Neuronal stem cell (in vitro differentiated cells): ENCODE measurements around the gene PPM1D.
"Not testable (repeated sequence)": the region's sequence is repeated elsewhere in the genome, so short reads cannot be mapped to it uniquely, and the experiment has no call there.

Experiments
- DNase-seq: peaks from one replicate; pipeline ENCODE4 v3.0.0-alpha.2; 2013; ENCODE audit warnings: low spot score
- H2AFZ ChIP-seq: one replicate; pipeline ENCODE4 v1.6.1; 2013; ENCODE audit warnings: mild to moderate bottlenecking, low read length, inconsistent platforms
- H2AK5ac ChIP-seq: 2 replicates; pipeline ENCODE4 v1.6.1; 2013; ENCODE audit warnings: low read depth, mild to moderate bottlenecking, inconsistent platforms, low read length, moderate library complexity, mixed read lengths
- H2BK120ac ChIP-seq: 2 replicates; pipeline ENCODE4 v1.6.1; 2013; ENCODE audit warnings: low read depth, mild to moderate bottlenecking, inconsistent platforms, low read length, moderate library complexity, mixed read lengths
- H2BK12ac ChIP-seq: one replicate; pipeline ENCODE4 v1.6.1; 2013; ENCODE audit warnings: low read length, inconsistent platforms
- H2BK15ac ChIP-seq: 2 replicates; pipeline ENCODE4 v1.6.1; 2013; ENCODE audit warnings: mild to moderate bottlenecking, low read length, inconsistent platforms, mixed read lengths
- H2BK5ac ChIP-seq: one replicate; pipeline ENCODE4 v1.6.1; 2013; ENCODE audit warnings: inconsistent platforms, mild to moderate bottlenecking, low read length, moderate library complexity
- H3K14ac ChIP-seq: one replicate; pipeline ENCODE4 v1.6.1; 2013; ENCODE audit warnings: low read length, inconsistent platforms
- H3K18ac ChIP-seq: 2 replicates; pipeline ENCODE4 v1.6.1; 2013; ENCODE audit warnings: low read length, inconsistent platforms
- H3K23ac ChIP-seq: 2 replicates; pipeline ENCODE4 v1.6.1; 2013; ENCODE audit warnings: low read depth, mild to moderate bottlenecking, mixed read lengths, low read length, inconsistent platforms; ENCODE audit not compliant: poor library complexity
- H3K27ac ChIP-seq: replicated peaks from 3 replicates; pipeline ENCODE4 v1.5.1; 2013; ENCODE audit warnings: low read length, inconsistent platforms
- H3K27me3 ChIP-seq, 3 experiments: 2 replicates each; pipeline ENCODE4 v1.6.1; 2013; ENCODE audit warnings: low read length in 3 of 3, mild to moderate bottlenecking in 2 of 3, inconsistent platforms in 1 of 3, low read depth in 1 of 3, mixed read lengths in 1 of 3, moderate library complexity in 1 of 3; ENCODE audit not compliant: control insufficient read depth in 3 of 3, insufficient read depth in 3 of 3
- H3K36me3 ChIP-seq, 2 donors: replicated peaks in 1 of 2; 2 replicates each; pipeline ENCODE4 v1.6.1; 2013; ENCODE audit warnings: low read length in 2 of 2; ENCODE audit not compliant: control insufficient read depth in 2 of 2, insufficient read depth in 2 of 2
- H3K4ac ChIP-seq: 2 replicates; pipeline ENCODE4 v1.6.1; 2013; ENCODE audit warnings: inconsistent platforms, mild to moderate bottlenecking, low read length, moderate library complexity
- H3K4me1 ChIP-seq, 2 donors: 1 replicate in 1 of 2; 2 replicates in 1 of 2; pipeline ENCODE4 v1.6.1; 2013; ENCODE audit warnings: low read length in 2 of 2, low read depth in 1 of 2; ENCODE audit not compliant: control insufficient read depth in 2 of 2, insufficient read depth in 1 of 2
- H3K4me2 ChIP-seq: one replicate; pipeline ENCODE4 v1.6.1; 2013; ENCODE audit warnings: mild to moderate bottlenecking, low read length, inconsistent platforms; ENCODE audit not compliant: insufficient read depth, poor library complexity, severe bottlenecking
- H3K4me3 ChIP-seq, 2 donors: 2 replicates each; pipeline ENCODE4 v1.5.1; 2013; ENCODE audit warnings: low read length in 2 of 2, mild to moderate bottlenecking in 2 of 2, inconsistent platforms in 1 of 2, moderate library complexity in 1 of 2
- H3K79me1 ChIP-seq: one replicate; pipeline ENCODE4 v1.6.1; 2013; ENCODE audit warnings: low read depth, mild to moderate bottlenecking, inconsistent platforms, low read length, moderate library complexity
- H3K9ac ChIP-seq: one replicate; pipeline ENCODE4 v1.6.1; 2013; ENCODE audit warnings: mild to moderate bottlenecking, low read depth, low read length, inconsistent platforms; ENCODE audit not compliant: poor library complexity
- H3K9me3 ChIP-seq, 2 donors: replicated peaks in 1 of 2; 2 replicates each; pipeline versions ENCODE3 to v1.6.1; 2013; ENCODE audit warnings: low read length in 2 of 2, mild to moderate bottlenecking in 2 of 2, inconsistent platforms in 1 of 2, low read depth in 1 of 2, mixed read lengths in 1 of 2, moderate library complexity in 1 of 2; ENCODE audit not compliant: control insufficient read depth in 2 of 2, insufficient read depth in 1 of 2
- H4K8ac ChIP-seq: one replicate; pipeline ENCODE4 v1.6.1; 2013; ENCODE audit warnings: low read depth, mild to moderate bottlenecking, inconsistent platforms, low read length, moderate library complexity
- H4K91ac ChIP-seq: one replicate; pipeline ENCODE4 v1.6.1; 2013; ENCODE audit warnings: low read length, low read depth, mild to moderate bottlenecking, inconsistent platforms; ENCODE audit not compliant: poor library complexity
- WGBS, 2 donors: extraction: QIAGEN DNeasy Blood & Tissue Kit; methylation state at CpG; one replicate each; pipeline ENCODE4 v1.1.7; 2013; ENCODE audit warnings: missing lambda C conversion rate in 2 of 2, mixed read lengths in 1 of 2; ENCODE audit not compliant: insufficient read length in 2 of 2, insufficient replicate concordance in 1 of 2; ENCODE audit errors: extremely low coverage in 2 of 2; 5-methylcytosine and 5-hydroxymethylcytosine counted together

PPM1D gene

DNA sequence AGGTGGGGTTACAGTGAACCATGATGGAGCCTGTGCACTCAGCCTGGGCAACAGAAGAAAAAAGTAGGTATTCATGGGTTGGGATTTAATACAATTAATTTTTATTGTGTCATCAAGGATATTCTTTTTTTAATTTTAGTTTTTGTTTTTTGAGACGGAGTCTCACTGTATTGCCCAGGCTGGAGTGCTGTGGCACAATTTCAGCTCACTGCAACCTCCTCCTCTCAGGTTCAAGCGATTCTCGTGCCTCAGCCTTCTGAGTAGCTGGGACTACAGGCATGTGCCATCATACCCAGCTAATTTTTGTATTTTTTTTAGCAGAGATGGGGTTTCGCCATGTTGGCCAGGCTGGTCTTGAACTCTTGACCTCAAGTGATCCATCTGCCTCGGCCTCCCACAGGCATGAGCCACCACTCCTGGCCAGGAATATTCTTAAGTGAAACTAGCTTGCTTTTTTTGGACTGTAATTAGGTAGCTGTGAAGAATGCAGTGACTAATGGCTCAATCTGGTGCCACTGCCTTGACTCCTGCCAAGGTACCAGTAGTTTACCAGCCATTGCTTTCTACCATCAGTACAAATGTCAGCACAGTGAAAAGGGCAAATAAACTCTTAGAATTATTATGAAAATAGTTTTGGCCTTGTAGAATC lies 4.8 kb downstream of the PPM1D start:
- no peak overlapping the region for H2BK15ac ChIP-seq
- H3K9ac ChIP-seq = no peak overlapping the region
- H2BK5ac ChIP-seq = no peak overlapping the region
- no CpG with 5 or more reads among the region's 5 CpGs for WGBS, 2 donors
- no peak overlapping the region for H3K4me3 ChIP-seq
- H3K27ac ChIP-seq = no peak overlapping the region
- no peak overlapping the region for H3K18ac ChIP-seq
- H2AK5ac ChIP-seq = no peak overlapping the region
- H3K23ac ChIP-seq = no peak overlapping the region
- H2BK12ac ChIP-seq = no peak overlapping the region
- no peak overlapping the region for H3K14ac ChIP-seq
- H2BK120ac ChIP-seq = no peak overlapping the region
- no peak overlapping the region for H3K4me2 ChIP-seq
- DNase-seq = no peak
- H3K27me3 ChIP-seq = no peaks in the 10 kb centered on the region
- H3K79me1 ChIP-seq = peaks cover 8% of the 10 kb centered on the region
- H3K9me3 ChIP-seq = peaks cover 0 to 5% of the 10 kb centered on the region in 2 donors
- no peak overlapping the region for H4K91ac ChIP-seq
- H3K36me3 ChIP-seq = peaks cover 0 to 21% of the 10 kb centered on the region in 2 donors
- H3K4me1 ChIP-seq = peaks cover 2 to 3% of the 10 kb centered on the region in 2 donors
- H2AFZ ChIP-seq = no peak overlapping the region
- no peak overlapping the region for H4K8ac ChIP-seq
- H3K4ac ChIP-seq = no peak overlapping the region

- Histone ChIP-seq H3K4me2 (no peak overlapping the region), H3K9ac (no peak overlapping the region), H4K91ac (no peak overlapping the region), H2BK12ac (no peak overlapping the region), H4K8ac (no peak overlapping the region), H3K4me1 (peaks cover 2 to 3% of the 10 kb centered on the region in 2 donors), H3K4ac (no peak overlapping the region), H3K79me1 (peaks cover 3% of the 10 kb centered on the region), H3K9me3 (peaks cover 0 to 12% of the 10 kb centered on the region in 2 donors), H3K36me3 (peaks cover 0 to 21% of the 10 kb centered on the region in 2 donors), H3K18ac (no peak overlapping the region), H3K27me3 (no peaks in the 10 kb centered on the region), H2AK5ac (no peak overlapping the region), H2BK15ac (no peak overlapping the region), H2BK120ac (no peak overlapping the region), H3K14ac (no peak overlapping the region), H3K23ac (no peak overlapping the region), H2BK5ac (no peak overlapping the region), H3K27ac (no peak overlapping the region), H3K4me3 (no peak overlapping the region), H2AFZ (no peak overlapping the region)
- no peak for DNase-seq
These were observed 6.0 kb downstream of the PPM1D start for GRCh38 chr17:60606036-60606435.

DNA sequence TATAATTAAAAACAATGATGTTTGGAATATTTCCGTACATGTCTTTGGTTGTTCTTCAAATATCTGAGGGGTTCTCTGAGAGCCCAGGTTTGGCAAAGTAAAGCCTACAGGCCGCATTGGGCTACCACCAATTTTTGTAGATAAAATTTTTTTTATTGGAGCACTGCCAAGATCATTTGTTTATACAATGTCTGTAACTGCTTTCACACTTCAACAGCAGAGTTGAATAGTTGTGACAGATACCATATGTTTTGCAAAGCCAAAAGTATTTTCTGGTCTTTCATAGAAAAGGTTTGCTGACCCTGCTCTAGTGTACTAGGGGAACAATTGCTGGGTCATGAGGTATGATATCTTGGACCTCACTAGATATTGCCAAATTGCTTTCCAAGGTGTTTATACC lies 10.5 kb downstream of the PPM1D start:
- Histone ChIP-seq H3K27ac (no peak overlapping the region), H3K4me3 (no peak overlapping the region), H3K36me3 (peaks cover 0 to 31% of the 10 kb centered on the region in 2 donors), H2BK5ac (no peak overlapping the region), H3K4ac (no peak overlapping the region), H4K8ac (no peak overlapping the region), H3K4me1 (no peaks in the 10 kb centered on the region), H2AFZ (no peak overlapping the region), H3K79me1 (peaks cover 9% of the 10 kb centered on the region), H3K4me2 (no peak overlapping the region), H3K27me3 (no peaks in the 10 kb centered on the region), H3K18ac (no peak overlapping the region), H4K91ac (no peak overlapping the region), H3K9me3 (peaks cover 1 to 21% of the 10 kb centered on the region in 2 donors), H2BK15ac (no peak overlapping the region), H3K14ac (no peak overlapping the region), H3K23ac (no peak overlapping the region), H2BK12ac (no peak overlapping the region), H3K9ac (no peak overlapping the region), H2BK120ac (no peak overlapping the region), H2AK5ac (no peak overlapping the region)
- no peak for DNase-seq
- WGBS, 2 donors = no CpG with 5 or more reads among the region's 2 CpGs

- peaks cover 1 to 21% of the 10 kb centered on the region in 2 donors for H3K9me3 ChIP-seq
- not testable (repeated sequence) for H3K18ac ChIP-seq, DNase-seq, H2AFZ ChIP-seq, H3K9ac ChIP-seq, H3K4me1 ChIP-seq, H4K8ac ChIP-seq, H3K14ac ChIP-seq, H2BK120ac ChIP-seq, H3K27me3 ChIP-seq, H3K23ac ChIP-seq, H2AK5ac ChIP-seq, H3K27ac ChIP-seq, H4K91ac ChIP-seq, H3K79me1 ChIP-seq, H2BK5ac ChIP-seq, H2BK15ac ChIP-seq, H2BK12ac ChIP-seq, H3K4ac ChIP-seq, H3K4me2 ChIP-seq, H3K4me3 ChIP-seq
- peaks cover 0 to 35% of the 10 kb centered on the region in 2 donors for H3K36me3 ChIP-seq
- WGBS, 2 donors = no CpG with 5 or more reads among the region's 5 CpGs
These were observed 11.3 kb downstream of the PPM1D start for GRCh38 chr17:60611321-60611720.
